ENCODE data around the gene DMGDH.

The DMGDH gene

DNA sequence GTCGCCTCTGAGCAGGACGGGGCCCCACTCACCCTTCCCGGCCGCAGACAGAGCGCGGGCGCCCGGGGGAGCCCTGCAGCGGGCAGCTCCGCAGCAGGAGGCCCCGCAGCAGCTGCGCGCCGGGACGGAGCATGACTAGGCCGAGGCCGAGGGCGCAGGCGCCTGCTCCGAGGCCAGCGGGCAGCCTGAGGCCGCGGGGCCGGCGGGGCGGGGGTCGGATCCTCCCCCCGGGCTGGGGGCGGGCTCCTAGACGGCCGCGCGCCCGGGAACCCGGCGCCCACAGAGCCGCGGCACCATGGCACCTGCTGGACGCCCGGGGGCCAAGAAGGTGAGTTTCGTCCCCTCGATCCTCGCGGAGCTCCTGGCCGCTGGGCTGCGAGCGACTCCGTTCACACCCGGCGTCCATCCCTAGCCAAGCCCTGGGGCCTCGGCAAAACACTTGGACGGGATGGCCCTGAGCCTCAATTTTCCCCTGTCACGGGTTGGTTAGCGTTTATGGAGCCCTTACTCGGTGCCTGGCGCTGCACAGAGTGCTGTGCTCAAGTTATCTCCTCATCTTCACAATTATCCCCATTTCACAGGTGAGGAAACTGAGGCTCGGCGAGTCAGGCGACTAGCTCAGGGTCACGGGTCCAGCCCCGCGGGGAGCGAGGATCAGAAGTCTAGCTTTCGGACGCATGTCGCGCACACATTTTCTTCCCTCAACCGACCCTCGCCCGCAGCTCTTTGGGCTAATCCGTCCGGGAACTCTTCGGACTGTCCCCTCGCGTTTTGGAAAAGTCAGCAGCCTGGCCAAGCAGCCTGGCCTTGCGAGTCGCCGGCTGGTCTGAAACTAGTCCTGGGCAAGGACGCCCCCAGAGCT lies at the start of gene DMGDH, which contains the start of gene BHMT2:
DMGDH (minus strand) TSS at position 187 of the 862 bp plus-strand sequence; CDS start at position 133, 54 bp downstream.
BHMT2 (plus strand) TSS at position 280 of the 862 bp plus-strand sequence; CDS start at position 296, 16 bp downstream.
- no peak for DNase-seq

DNA sequence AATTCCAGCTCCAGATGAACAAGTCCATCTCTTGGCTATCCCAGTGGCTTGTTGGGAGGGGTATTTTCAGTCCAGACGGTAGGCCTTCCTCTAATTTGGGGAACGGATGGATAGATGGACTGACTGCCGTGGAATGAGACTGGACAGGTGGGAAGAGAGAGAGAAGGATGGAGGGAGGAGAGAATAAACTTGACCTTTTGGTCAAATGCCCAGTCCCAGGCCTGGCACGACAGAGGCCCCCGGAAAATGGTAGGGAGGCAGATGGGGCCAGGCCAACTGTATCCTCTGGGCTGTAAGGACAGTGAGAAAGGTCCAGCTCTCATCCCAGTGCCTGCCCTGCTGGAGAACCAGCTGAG lies 43.2 kb upstream of the DMGDH start:
- DNase-seq: no peak

DNA sequence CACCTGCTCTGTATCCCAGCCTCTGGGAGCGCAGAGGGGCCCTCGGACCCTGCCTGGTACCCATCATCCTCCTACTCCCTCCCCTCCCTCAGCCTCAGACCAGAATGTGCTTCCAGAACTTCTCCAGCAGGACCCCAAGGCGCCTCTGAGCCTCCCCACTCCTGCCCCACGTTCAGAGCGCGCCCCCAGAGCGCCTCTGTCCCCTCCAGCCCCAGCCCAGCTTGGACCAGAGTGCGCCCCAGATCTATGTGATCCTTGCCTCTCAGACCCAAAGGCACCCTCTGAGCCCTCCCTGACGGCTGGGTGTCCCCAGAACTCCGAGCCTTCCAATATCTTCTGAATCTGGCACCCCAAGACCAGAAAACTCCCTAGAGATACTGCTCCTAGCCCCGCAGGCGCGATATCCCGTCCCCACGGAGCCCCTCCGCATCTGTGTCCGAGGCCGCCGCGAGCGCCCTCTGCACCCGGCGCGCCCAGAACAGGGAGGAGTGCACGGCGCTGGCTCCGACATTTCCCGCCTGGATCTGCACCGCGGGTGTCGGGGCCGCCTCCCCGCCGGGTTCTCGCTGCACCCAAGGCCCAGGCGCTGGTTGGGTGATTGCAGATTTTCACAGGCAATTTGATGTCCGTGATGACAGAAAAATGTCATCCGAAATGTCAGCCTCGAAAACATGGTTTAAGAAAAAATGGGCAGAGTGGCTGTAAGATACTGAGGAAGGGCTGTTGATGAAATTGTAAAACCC lies 42.7 kb upstream of the DMGDH start:
- DNase-seq: no peak

DNA sequence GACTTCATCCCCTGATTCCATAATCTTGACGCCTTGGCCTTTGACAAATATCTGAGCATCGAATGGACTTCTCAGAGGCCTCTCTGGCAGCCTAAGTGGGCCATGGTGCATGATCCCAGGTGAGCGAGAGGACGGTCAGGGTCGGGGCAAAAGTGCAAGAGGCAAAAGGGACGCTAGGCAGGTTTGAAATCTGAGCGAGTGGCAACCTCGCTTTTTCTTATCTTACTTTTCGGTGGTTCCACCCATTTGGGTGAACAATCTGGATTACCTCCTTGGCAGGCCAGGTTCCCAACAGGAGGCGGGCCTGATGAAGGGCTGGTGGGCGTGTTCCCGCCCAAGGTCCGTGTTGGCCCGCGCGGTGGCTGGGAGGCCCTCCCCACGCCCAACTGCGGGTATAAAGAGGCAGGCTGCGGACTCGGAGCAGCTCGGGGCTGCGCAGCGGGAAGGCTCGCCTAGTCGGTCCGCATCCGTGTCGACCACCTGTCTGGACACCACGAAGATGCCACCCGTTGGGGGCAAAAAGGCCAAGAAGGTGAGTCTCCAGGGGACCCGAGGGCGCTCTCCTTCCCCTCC lies 42.0 kb upstream of the DMGDH start, which contains the start of gene BHMT:
BHMT (plus strand) TSS at position 423 of the 573 bp plus-strand sequence; CDS start at position 500, 77 bp downstream.
- DNase-seq: no peak

DNA sequence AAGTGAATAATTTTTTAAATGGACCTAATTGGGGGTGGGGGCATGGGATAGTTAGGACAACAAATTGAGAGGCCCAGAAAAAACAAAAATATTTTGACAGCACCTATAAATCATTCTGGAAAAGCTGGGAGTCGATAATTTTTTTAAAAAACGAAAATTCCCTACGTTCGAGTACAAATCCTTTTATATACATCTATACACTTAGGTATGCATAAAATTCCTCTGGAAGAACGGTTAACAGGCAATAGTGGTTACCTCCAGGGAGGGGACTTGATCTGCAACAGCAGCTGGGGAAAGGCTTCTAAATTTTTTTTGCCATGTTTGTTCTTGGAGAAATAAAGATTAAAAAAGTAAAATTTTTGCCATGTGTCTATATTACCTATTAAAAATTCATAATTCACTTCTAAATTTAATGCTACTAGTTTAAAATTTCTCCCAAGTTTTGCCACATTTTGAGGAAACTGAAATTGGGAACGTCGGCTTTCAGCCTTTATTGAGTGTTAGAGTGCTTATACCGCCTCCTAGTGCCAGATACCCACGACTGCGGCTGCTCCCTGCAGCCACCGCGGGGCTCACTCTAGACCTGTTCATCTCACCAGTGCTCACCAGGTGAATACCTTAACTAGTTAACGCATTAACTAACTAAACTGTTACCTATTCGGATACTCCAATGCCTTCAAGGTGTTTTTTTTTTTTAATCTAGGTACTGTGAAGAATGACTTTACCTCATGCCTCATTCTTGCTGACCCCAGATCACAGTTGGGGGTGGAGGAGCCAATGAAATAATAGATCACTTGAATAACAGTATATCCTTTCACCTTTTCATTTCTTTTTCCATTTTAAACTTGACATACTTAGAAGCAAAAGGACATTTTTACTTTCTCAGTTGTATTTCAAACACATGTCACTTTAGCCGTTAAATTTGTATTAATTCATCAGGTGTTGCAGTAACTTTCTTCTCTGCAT lies 40.3 kb upstream of the DMGDH start:
- peak; percentile 11 for DNase-seq

DNA sequence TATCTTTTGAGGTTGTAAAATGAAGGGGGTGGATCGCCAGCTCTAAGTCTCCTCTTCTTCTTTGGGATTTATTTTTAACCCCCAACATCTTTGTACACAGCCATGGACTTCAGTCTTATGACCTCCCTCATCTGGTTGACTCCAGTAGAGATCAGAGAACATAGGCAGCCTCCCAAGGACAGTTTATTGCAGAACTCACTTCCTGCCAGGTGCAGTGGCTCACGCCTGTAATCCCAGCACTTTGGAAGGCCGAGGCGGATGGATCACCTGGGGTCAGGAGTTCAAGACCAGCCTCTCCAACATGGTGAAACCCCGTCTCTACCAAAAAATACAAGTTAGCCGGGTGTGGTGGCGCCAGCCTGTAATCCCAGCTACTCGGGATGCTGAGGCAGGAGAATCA lies 39.3 kb upstream of the DMGDH start:
- DNase-seq: no peak

DNA sequence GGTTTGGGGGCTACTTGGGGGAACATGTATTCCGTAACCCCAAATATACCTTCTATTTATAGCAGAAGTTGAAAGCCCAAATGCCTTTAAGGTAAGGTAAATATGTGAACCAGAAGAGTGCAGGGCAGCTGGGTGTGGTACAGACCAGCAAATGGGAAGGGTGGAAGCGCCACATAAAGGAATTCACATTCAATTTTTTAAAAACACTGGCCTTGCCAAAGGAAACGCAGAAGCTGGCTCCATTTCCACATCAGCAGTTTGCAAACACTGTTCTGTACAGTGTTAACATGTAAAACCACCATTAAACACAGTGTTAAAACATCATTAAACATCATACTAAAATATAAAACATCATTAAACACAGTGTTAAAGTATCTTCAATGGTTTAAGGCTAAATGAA lies 38.6 kb upstream of the DMGDH start:
- DNase-seq: no peak

DNA sequence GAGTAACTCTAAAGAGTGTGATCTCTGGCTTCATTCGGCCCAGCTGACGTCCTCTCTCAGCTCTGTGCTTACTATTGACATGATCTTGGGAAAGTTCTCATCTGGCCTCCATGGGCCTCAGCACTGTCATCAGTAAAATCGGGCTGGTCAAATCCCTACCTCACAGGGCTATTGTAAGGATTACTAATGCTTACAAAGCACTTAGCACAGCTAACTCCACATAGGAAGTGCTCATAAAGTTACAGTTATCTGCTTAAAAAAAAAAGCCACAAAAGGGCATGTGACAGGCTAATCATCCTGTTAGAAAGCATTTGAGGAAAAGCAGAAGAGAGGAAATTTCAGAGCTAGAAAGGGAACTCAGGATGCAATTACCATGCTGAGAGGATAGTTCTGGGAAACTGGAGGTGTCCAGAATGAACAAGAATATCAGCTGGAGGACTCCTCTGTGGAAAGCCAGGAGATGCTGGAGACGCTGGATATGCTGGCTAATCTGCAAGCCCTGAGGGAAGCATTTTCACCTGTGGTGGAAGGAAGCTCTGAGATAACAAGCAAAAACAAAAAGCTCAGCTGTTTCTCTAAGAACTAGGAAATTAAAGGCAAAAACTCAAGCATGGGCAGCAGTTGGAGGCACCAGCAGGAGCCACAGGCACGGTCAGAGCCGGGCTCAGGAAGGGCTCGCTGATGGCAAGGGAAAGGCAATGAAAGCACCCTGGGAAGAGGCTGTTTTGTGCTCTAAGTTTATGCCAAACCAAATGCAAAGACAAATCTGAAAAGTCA lies 37.7 kb upstream of the DMGDH start:
- no peak for DNase-seq

DNA sequence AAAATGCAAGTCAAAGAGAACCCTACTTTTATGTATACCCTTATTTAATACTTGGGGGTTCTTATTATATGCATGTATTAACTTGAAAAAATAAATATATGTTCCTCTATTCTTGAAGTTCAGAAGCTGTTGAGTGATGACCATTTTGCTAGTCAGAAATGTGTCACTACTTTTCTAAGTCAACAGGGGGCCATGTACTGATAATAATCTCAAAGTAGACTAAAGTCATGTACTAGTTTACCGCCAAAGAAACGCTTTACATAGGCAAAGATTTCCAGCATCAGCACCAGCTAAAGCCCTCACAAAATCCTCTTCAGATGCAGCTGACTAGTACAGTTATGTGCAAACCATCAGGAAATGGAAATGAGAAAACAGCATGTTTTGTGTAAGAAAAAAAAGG lies 36.4 kb upstream of the DMGDH start:
- DNase-seq: no peak

DNA sequence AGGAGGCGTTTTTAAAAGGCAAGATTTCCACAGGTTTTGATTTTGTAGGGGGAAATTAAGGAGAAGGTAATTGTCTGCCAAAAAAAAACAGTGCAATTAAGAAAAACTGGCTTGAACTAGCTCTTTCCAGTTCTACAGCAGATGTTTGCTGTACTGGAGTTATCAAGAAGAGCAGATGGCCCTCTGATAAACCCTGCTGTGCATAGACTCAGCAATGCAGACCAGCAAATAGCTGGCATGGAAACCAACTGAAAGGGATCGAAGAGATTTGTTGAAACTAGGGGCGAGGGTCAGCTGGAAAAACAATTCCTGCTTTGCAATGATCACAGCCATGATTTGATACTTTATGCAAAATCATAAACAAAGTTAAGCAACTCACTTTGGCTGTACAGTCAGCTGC lies 24.3 kb upstream of the DMGDH start:
- peak; percentile 86 for DNase-seq

DNA sequence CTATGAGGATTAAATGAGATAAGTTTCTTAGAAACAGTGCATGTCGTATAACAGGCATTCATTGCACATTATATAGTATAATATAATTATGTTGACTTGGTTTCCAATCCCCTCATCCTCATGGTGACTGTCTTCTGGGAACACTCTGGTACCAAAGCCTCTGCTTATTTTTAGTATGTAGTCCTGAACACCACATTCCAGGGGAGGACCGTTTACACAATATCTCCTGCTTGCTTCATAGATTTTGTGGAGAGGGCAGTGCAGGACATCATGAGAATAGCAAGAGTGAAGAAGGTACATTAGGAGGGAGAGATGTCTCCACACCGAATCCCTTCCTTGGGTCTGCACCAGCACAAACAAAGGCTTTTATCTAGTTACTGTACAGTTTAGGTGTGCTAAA lies 21.6 kb upstream of the DMGDH start:
- DNase-seq: no peak

DNA sequence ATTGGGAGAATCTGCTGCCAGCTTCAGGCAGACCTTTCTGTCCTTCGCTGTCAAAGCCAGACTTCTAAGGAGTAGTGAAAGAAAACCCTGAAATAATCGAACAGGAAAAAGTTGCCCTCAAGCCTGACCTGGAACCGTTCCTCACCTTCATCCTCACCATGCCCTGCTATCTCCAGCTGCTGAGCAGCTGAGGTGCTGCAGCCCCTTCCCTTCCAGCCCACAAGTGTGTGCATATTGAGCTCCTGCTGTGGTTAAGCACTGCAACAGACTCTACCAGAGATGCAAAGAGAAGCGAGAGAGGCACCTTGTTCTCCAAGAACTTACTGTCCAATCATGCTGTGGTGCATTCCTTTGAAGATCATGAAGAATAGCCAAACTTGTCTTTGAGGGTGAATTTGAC lies 19.0 kb upstream of the DMGDH start:
- no peak for DNase-seq

DNA sequence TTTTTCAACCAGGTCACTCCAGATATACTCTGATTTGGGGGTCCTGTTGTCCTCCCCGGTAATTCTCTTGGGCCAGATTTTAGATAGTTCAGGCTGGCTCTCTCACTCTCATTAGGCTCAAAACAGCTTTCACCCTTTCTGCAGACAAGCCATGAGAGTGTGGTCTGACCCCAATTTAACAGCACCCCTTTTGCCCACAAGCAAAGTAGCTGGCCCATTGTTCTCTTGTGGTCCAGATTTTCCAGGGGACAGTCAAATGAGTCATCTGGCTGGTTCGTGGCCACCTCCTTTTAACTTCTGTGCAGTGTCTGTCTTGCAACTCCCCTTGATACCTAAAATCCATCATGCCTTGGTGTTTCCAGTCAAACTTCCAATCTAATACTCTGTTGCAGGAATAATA lies 16.6 kb upstream of the DMGDH start:
- DNase-seq: no peak

DNA sequence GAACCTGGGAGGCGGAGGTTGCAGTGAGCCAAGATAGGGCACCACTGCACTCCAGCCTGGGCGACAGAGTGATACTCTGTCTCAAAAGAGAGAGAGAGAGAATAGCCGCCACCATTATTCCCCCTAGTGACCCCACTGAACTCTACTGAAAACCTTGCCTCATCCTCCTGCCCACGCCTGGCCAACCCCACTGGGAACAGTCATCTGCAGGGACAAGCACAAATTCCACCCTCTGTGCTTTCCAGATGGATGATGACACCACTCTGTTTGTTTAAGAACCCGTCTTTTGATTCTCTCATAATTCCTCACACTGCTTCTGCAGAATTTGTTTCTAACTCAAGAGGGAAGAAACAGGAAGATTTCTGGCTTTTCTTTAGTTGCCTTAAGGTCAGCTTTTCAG lies 12.3 kb upstream of the DMGDH start:
- no peak for DNase-seq

DNA sequence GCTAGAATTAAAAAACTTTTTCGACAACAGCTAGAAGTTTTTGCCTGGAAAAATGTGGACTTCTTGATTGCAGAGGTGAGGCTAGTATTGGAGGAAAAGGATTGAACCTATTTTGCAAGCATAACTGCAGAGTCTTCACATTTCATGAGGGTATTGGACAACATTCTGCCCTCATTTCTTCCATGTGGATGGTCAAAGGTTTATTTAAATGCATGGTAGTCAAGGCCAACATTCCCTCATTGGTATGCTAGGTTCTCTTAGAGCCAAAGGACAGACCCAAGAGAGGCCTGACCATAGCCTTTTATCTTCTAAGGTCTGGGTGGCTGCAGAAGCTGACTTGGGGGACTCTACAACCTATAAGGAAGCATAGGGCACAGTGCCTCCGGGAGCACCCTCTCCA lies 11.3 kb upstream of the DMGDH start:
- no peak for DNase-seq

DNA sequence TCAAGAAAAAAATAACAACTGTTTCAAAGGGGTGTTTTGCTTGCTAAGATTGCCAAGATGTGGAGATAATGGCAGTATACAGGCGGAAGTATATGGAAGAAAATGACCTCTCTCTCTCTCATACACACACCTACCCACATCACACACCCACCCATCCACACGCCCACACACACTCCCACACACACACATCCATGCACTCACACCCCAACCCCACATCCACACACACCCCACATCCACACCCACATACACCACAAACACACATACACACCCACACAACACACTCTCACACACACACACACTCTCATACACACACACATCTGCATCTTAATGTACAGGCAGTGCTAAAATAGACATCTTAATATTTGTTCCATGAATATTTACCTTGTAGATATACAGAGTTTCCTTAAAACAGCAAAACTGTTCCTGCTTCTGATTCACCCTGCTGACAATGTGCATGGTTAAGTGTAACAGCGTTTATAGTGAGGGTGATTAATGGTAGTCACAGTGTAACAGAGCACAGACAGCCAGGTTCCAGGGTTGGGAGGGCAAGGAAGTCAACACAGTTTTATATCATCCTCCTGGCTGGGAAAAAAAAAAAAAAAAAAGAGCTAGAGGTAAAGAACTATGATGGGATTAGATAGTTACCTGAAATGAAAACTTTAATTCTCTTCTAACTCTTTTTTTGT lies 8.3 kb upstream of the DMGDH start:
- no peak for DNase-seq

DNA sequence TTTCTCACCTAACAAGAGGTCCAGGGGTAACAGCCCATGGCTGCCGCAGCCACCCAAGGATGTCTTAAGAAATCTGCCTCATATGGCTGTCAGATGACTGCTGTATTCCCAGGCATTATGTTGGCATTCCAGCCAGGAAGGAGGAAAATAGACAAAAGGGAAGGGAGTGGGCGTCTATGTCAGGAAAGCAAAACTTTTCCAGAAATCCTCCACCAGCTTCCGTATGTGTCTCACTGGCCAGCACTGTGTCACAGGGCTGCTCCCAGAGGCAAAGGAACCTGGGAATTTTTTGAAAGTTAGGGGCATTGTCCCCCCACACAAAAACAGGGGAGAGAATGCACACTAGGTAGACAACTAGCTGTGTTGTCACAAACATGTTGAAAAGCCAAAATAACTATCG lies 7.3 kb upstream of the DMGDH start:
- DNase-seq: no peak

DNA sequence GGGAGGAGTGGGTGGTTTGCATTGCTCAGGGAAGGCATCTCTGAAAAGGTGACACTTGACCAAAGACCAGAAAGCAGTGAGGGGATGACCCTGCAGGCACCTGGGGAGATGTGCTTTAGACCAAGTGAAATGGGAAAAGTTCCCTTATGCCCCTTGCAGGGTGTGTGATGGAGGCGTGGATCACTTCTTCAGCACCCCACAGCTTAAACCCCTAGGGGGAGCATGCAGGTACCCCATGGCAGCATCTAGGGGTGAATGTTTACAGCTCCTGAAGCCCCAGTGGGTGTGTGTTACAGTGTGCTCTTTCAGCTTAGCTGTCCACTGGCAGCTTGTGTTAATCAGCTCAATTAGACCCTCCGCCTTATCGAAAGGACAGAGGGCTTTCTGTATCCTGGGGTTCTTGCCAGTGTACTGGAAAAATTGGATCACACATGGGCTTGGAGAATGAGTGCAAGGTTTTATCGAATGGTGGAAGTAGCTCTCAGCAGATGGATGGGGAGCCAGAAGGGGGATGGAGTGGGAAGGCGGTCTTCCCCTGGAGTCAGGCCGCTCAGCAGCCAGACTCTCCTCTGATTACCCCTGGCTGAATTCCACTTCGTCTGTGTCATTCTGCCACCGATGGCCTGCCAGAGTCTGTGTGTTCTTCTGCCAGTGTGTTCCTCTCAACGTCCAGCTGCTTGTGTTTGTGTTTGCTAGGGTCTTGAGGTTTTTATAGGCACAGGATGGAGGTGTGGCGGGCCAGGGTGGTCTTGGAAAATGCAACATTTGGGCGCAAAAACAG lies 6.4 kb upstream of the DMGDH start:
- peak; percentile 30 for DNase-seq

DNA sequence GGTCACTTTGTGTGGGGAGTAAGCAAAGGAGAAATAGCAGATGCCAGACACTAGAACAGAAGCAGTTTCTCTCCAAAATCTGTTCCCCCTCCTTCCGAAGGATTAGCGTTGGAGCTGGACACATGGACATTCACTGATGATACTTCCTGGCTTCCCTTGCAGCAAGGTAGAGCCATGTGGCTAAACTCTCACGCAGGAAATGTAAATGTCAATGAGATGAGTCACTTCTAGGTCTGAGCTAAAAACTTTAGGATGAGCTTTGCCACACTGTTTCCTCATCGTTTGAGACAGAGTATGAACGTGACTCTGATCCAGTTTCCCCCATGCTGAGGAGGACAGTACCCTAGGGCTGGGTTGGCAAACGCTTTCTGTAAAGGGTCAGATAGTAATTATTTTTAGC lies 5.2 kb upstream of the DMGDH start:
- no peak for DNase-seq

DNA sequence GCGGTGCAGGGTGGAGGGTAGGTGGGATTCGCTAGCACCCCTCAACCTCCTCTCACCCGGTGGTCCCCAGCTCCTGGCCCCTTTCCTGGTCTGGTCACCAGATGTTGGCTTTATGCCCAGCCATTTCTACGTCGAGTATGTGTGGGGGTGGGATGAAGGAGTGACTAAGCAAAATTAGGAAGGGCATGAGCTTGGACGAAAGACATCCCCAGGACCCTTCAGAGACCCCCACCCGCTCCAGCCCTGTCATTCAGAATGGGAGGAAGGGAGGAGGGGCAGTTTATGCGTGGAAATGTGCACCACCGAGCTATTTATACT lies 835 bp upstream of the DMGDH start:
- no peak for DNase-seq

DNA sequence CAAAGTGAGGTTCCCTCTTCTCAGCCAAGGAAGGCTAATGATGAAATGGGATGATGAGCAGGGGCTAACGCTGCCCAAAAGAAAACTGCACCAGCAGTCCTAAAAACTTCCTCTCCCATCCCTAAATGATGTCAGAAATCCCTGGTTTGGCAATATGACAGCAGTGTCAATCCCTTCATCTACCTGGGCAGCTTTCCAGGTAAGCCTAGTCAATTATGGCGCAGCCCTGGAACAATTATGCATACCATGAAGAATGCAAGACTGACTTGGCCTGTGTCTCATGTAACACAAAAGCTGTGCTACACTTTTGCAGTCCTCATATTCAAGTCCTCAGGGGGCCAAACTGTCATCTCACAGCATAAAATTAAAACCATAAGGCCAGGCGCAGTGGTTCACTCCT lies 7.0 kb downstream of the DMGDH start:
- no peak for DNase-seq

Data from NCI-H1694 treated with DMSO at 0.1 percent for 48 hours (cell line).